ENCODE measurements around the gene DHX16. TPM values are rescaled to one million over a fixed set of nuclear protein-coding genes. Genes with fewer than 3 reads are reported as not detected.

The DHX16 gene
- total and polyA plus RNA-seq, 9 of the 15 experiments (the other 6 are each of a cell fraction or from before 2014, with no cell fraction given): 14.6 to 66.1 (median 47.5) TPM

GRCh38 chr6:30721198-30722024 is 48.6 kb upstream of the DHX16 start (continued):
- no peak; the same call in 1 of the 2 replicates for TF ChIP-seq MAFF (IDR thresholded peaks at IDR 0.05; ENCODE audit: low read length)
- TF ChIP-seq ATF3 (IDR thresholded peaks at IDR 0.05): no peak
- TF ChIP-seq ATF3 (CRISPR knock-in tag; conservative IDR thresholded peaks at IDR 0.05): no peak
- TF ChIP-seq KDM5B (IDR thresholded peaks at IDR 0.05; ENCODE audit: insufficient replicate concordance, low read depth, low read length): no peak
- no peak for TF ChIP-seq HINFP (tag; conservative IDR thresholded peaks at IDR 0.05; ENCODE audit: low read depth)
- peak; percentile 86 for TF ChIP-seq SMAD3 (CRISPR knock-in tag; conservative IDR thresholded peaks at IDR 0.05)
- no peak for TF ChIP-seq TCFL5 (CRISPR knock-in tag; conservative IDR thresholded peaks at IDR 0.05)
- TF ChIP-seq NCOA2 (IDR thresholded peaks at IDR 0.05; ENCODE audit: partially characterized antibody in 2 of 2): no peak
- TF ChIP-seq BRF2 (IDR thresholded peaks at IDR 0.05; ENCODE audit: borderline replicate concordance, insufficient read depth, insufficient read length): no peak
- TF ChIP-seq ATF4 (CRISPR knock-in tag; IDR thresholded peaks at IDR 0.05): peak; percentile 56
- peak in 1 of 2 experiments; percentile 95; a peak in 2 of 4 replicates for TF ChIP-seq HDAC1 (IDR thresholded peaks at IDR 0.05)
- no peak for TF ChIP-seq BRCA1 (IDR thresholded peaks at IDR 0.05)
- no peak for TF ChIP-seq BRCA1 (CRISPR knock-in tag; IDR thresholded peaks at IDR 0.05)
- TF ChIP-seq NR4A1 (CRISPR knock-in tag; IDR thresholded peaks at IDR 0.05): peak; percentile 73
- TF ChIP-seq NR4A1 (tag; IDR thresholded peaks at IDR 0.05): no peak
- TF ChIP-seq SAFB (IDR thresholded peaks at IDR 0.05; ENCODE audit: borderline replicate concordance, low read depth, low read length): peak; percentile 97
- no peak for TF ChIP-seq TCF3 (CRISPR knock-in tag; IDR thresholded peaks at IDR 0.05)
- no peak for TF ChIP-seq DACH1 (IDR thresholded peaks at IDR 0.05; ENCODE audit: partially characterized antibody)
- TF ChIP-seq NFE2 (IDR thresholded peaks at IDR 0.05; ENCODE audit: low read depth): no peak
- no peak for TF ChIP-seq PTRF (tag; IDR thresholded peaks at IDR 0.05)
- peak; percentile 88; the same call in 1 of the 2 replicates for TF ChIP-seq GATAD2A (IDR thresholded peaks at IDR 0.05)
- no peak for TF ChIP-seq ASH1L (IDR thresholded peaks at IDR 0.05; ENCODE audit: borderline replicate concordance, low read depth, partially characterized antibody)
- TF ChIP-seq ETV5 (CRISPR knock-in tag; IDR thresholded peaks at IDR 0.05; ENCODE audit: low read depth): no peak

Measured in K562 (cell line).